ENCODE data around the gene GRIN2A. TPM values are rescaled to one million over a fixed set of nuclear protein-coding genes. Genes with fewer than 3 reads are reported as not detected.
"Not testable (repeated sequence)": the region's sequence is repeated elsewhere in the genome, so short reads cannot be mapped to it uniquely, and the experiment has no call there.

GRIN2A gene
- total RNA-seq, 2 experiments from 2014 or later: not detected

DNA sequence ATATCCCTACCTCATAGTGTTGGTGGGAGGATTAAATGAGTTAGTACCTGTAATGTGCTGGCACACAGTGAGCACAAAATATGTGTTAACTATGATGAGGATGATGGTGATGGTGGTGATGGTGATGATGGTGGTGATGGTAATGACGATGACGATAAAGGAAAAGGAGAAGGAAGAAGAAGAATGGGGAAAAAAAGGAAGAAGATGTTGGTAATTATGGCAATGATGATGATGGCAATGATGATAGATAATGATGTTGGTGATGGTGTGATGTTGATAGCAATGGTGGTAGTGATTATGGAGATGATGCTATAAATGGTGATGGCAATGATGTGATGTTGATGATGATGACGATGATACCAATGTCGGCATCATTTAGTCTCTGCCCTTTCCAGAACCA lies 270.2 kb downstream of the GRIN2A start:
- H3K27ac Mint-ChIP-seq: no peak overlapping the region
- POLR2A ChIA-PET: no interaction called here
- no peak overlapping the region for H3K4me3 Mint-ChIP-seq
- H3K4me1 Mint-ChIP-seq: no peaks in the 10 kb centered on the region
- CTCF ChIA-PET: no interaction called here
- H3K9me3 Mint-ChIP-seq: no peaks in the 10 kb centered on the region
- no peak for DNase-seq
- no peaks in the 10 kb centered on the region for H3K36me3 Mint-ChIP-seq (ENCODE audit: low read depth)
- no peaks in the 10 kb centered on the region for H3K27me3 Mint-ChIP-seq

DNA sequence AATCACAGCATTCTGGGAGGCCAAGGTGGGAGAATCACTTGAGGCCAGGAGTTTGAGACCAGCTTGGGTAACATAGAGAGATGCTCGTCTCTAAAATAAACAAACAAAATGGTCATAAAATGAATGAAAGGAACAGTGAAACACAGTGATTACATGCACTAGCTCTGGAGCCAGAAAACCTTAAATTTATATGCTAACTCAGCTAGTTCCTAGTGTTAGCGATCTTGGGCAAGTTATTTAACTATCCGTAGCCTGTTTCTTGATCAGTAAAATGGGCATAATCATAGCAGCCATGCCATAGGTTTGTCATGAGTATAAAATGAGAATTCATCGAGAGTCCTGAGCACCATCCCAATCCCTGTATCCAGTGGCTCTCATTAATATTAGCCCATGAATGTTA lies 271.0 kb downstream of the GRIN2A start:
- ChIA-PET CTCF (no interaction called here), POLR2A (no interaction called here)
- Mint-ChIP-seq H3K9me3 (no peaks in the 10 kb centered on the region), H3K36me3 (ENCODE audit: low read depth) (no peaks in the 10 kb centered on the region), H3K4me1 (no peaks in the 10 kb centered on the region), H3K27me3 (no peaks in the 10 kb centered on the region), H3K4me3 (no peak overlapping the region), H3K27ac (no peak overlapping the region)
- no peak for DNase-seq

DNA sequence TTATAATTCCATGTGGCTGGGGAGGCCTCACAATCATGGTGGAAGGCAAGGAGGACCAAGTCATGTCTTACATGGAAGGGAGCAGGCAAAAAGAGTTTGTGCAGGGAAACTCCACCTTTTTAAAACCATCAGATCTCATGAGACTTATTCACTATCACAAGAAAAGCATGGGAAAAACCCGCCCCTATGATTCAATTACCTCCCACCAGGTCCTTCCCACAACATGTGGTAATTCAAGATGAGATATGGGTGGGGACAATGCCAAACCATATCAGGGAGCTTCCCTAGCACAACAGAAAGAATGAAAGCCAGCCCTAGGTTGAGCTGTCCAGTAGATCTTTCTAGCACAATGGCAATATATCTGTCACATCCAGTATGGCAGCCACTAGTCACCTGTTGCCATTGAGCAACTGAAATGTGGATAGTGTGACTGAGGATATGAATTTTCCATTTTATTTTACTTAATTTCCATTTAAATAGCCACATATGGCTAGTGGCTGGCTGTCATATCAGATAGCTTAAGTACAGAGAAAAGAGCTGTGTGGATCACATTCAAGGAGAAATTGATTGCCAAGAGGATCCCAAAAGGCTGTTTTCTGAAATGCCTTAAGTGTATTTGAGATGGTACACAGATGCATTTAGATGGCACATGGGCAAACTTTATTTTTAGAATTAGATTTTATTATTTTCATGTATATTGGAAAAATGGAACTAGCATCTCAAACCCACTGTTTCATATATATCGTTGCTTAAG lies 273.0 kb downstream of the GRIN2A start:
- Mint-ChIP-seq H3K9me3 (no peaks in the 10 kb centered on the region), H3K4me1 (no peaks in the 10 kb centered on the region), H3K27ac (no peak overlapping the region), H3K4me3 (no peak overlapping the region), H3K27me3 (no peaks in the 10 kb centered on the region), H3K36me3 (ENCODE audit: low read depth) (no peaks in the 10 kb centered on the region)
- ChIA-PET CTCF (no interaction called here), POLR2A (no interaction called here)
- no peak for DNase-seq

DNA sequence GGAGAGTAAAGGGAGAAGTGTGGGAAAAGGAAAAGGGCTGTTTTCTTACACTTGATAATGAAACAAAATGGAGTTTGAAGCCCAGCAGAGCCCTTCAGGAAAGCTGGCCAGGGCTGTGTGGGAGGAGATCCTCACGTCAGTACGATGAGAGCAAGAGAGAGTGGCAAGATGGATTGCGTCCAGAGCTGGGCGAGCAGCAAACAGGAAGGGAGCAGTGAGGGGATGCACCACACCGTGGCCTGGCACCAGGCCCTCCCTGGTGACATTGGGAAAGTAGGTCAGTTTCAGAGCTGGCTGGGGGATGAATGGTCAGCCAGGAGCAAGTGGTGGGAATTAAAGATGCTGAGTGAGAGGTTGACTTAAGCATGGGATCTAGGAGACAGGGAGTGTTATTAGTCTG lies 273.6 kb downstream of the GRIN2A start:
- ChIA-PET CTCF (no interaction called here), POLR2A (no interaction called here)
- Mint-ChIP-seq H3K27ac (no peak overlapping the region), H3K27me3 (no peaks in the 10 kb centered on the region), H3K9me3 (no peaks in the 10 kb centered on the region), H3K4me3 (no peak overlapping the region), H3K36me3 (ENCODE audit: low read depth) (no peaks in the 10 kb centered on the region), H3K4me1 (no peaks in the 10 kb centered on the region)
- DNase-seq: no peak

DNA sequence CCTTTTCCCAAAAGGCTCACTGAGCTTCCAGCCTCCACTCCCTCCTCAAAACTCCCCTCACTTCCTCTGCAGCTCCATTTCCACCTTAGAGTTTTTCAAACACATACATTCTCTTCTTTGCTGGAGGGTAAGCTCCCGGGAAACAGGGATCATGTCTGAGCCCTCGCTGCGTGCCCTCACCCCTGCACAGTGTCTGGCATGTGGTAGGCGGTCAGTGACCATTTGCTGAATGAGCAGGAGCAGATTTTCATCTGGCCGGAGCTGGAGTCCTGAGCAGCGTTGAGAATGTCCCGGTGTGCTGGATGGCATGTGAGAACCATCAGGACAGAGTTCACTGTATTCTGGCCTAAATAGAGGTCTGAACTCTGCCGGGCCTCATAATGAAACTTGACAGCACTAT lies 274.5 kb downstream of the GRIN2A start:
- no peaks in the 10 kb centered on the region for H3K4me1 Mint-ChIP-seq
- H3K9me3 Mint-ChIP-seq: no peaks in the 10 kb centered on the region
- H3K4me3 Mint-ChIP-seq: no peak overlapping the region
- ChIA-PET CTCF (no interaction called here), POLR2A (no interaction called here)
- no peak for DNase-seq
- H3K27ac Mint-ChIP-seq: no peak overlapping the region
- no peaks in the 10 kb centered on the region for H3K27me3 Mint-ChIP-seq
- H3K36me3 Mint-ChIP-seq (ENCODE audit: low read depth): no peaks in the 10 kb centered on the region

- ChIA-PET CTCF (no interaction called here), POLR2A (no interaction called here)
- DNase-seq: no peak
- no peak overlapping the region for H3K4me3 Mint-ChIP-seq
- no peaks in the 10 kb centered on the region for H3K27me3 Mint-ChIP-seq
- no peaks in the 10 kb centered on the region for H3K36me3 Mint-ChIP-seq (ENCODE audit: low read depth)
- H3K9me3 Mint-ChIP-seq: no peaks in the 10 kb centered on the region
- no peak overlapping the region for H3K27ac Mint-ChIP-seq
- H3K4me1 Mint-ChIP-seq: no peaks in the 10 kb centered on the region
Measured at GRCh38 chr16:9906218-9906617, 276.0 kb downstream of the GRIN2A start.

DNA sequence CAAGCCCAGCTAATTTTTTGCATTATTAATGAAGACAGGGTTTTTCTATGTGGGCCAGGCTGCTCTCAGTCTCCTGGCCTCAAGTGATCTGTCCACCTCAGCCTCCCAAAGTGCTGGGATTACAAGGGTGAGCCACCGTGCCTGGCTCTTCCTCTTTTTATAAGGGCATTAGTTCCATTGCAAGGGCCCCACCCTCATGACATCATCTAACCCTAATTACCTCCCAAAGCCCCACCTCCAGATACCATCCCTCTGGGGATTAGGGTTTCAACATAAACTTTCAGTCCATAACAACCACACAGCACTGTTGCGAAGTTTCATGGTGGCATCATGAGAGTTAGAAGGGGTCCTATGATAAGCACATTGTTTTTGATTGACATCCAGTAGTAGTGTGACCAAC lies 277.7 kb downstream of the GRIN2A start:
- DNase-seq: no peak
- Mint-ChIP-seq H3K4me3 (no peak overlapping the region), H3K27ac (no peak overlapping the region), H3K4me1 (no peaks in the 10 kb centered on the region), H3K27me3 (no peaks in the 10 kb centered on the region), H3K9me3 (no peaks in the 10 kb centered on the region), H3K36me3 (ENCODE audit: low read depth) (no peaks in the 10 kb centered on the region)
- CTCF ChIA-PET: no interaction called here
- POLR2A ChIA-PET: no interaction called here

DNA sequence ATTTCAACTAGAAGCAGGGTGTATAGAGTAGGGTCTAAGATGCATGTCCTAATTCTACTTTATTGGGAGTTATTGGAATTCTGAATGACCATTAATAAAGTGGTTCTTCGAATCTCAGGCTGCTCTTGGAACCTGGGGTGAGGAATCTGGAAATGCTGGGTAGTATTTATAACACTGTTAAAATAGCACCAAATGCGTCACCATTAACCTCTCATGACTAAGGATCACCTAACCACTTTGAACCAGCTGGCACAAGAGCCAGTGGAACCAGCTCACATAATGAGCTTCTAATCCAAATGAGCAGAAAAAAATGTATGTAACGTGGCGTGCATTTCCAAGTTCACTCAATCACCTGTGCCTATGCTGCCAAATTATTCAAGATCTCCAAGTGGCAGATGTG lies 281.7 kb downstream of the GRIN2A start:
- Mint-ChIP-seq H3K27me3 (no peaks in the 10 kb centered on the region), H3K36me3 (ENCODE audit: low read depth) (no peaks in the 10 kb centered on the region), H3K4me3 (no peak overlapping the region), H3K9me3 (no peaks in the 10 kb centered on the region), H3K27ac (no peak overlapping the region), H3K4me1 (no peaks in the 10 kb centered on the region)
- DNase-seq: no peak
- CTCF ChIA-PET: no interaction called here
- POLR2A ChIA-PET: no interaction called here

DNA sequence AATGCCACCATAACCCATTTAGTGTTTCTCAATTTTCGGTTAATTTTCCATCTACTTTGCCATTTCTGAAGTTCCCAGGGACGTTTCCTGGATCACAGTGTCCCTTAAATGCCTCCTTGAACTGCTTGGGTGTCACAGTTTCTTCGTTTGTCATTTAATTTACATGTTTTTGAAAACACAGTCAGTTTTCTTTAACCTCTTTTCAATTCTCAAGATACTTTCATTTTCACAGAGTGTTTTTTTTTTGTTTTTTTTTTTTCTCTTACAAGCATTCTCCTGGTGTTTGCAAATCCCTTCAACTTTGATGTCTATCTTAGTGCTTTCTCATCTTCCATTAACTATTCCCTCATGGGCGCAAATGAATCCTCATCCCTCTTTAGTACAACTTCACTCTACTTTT lies 283.7 kb downstream of the GRIN2A start:
- H3K4me1 Mint-ChIP-seq: no peaks in the 10 kb centered on the region

GRCh38 chr16:9898124-9898523 lies 284.1 kb downstream of the GRIN2A start:
- DNase-seq: no peak
- Mint-ChIP-seq H3K27me3 (no peaks in the 10 kb centered on the region), H3K4me3 (no peak overlapping the region), H3K27ac (no peak overlapping the region), H3K4me1 (no peaks in the 10 kb centered on the region), H3K36me3 (ENCODE audit: low read depth) (no peaks in the 10 kb centered on the region), H3K9me3 (no peaks in the 10 kb centered on the region)
- POLR2A ChIA-PET: no interaction called here
- CTCF ChIA-PET: no interaction called here

More for the DNA sequence above, 283.7 kb downstream of the GRIN2A start:
- Mint-ChIP-seq H3K4me3 (no peak overlapping the region), H3K36me3 (ENCODE audit: low read depth) (no peaks in the 10 kb centered on the region), H3K27ac (no peak overlapping the region), H3K27me3 (no peaks in the 10 kb centered on the region), H3K9me3 (no peaks in the 10 kb centered on the region)
- ChIA-PET CTCF (no interaction called here), POLR2A (no interaction called here)
- no peak for DNase-seq

- Mint-ChIP-seq H3K9me3 (no peaks in the 10 kb centered on the region), H3K27ac (no peak overlapping the region), H3K36me3 (ENCODE audit: low read depth) (no peaks in the 10 kb centered on the region), H3K4me3 (no peak overlapping the region), H3K4me1 (no peaks in the 10 kb centered on the region), H3K27me3 (no peaks in the 10 kb centered on the region)
- POLR2A ChIA-PET: no interaction called here
- no peak for DNase-seq
- CTCF ChIA-PET: no interaction called here
Measured at GRCh38 chr16:9895817-9896216, 286.4 kb downstream of the GRIN2A start.

GRCh38 chr16:9885876-9886275 lies 296.4 kb downstream of the GRIN2A start:
- no peaks in the 10 kb centered on the region for H3K4me1 Mint-ChIP-seq
- peaks cover 2% of the 10 kb centered on the region for H3K27me3 Mint-ChIP-seq
- H3K4me3 Mint-ChIP-seq: no peak overlapping the region
- H3K27ac Mint-ChIP-seq: no peak overlapping the region
- H3K9me3 Mint-ChIP-seq: no peaks in the 10 kb centered on the region
- ChIA-PET CTCF (no interaction called here), POLR2A (no interaction called here)
- DNase-seq: no peak
- H3K36me3 Mint-ChIP-seq (ENCODE audit: low read depth): no peaks in the 10 kb centered on the region

GRCh38 chr16:9885467-9885866 lies 296.8 kb downstream of the GRIN2A start:
- Mint-ChIP-seq H3K9me3 (no peaks in the 10 kb centered on the region), H3K4me3 (no peak overlapping the region), H3K27ac (no peak overlapping the region), H3K4me1 (no peaks in the 10 kb centered on the region), H3K27me3 (peaks cover 2% of the 10 kb centered on the region), H3K36me3 (ENCODE audit: low read depth) (no peaks in the 10 kb centered on the region)
- DNase-seq: no peak
- ChIA-PET POLR2A (no interaction called here), CTCF (no interaction called here)

GRCh38 chr16:9875981-9876380 lies 306.2 kb downstream of the GRIN2A start:
- H3K27me3 Mint-ChIP-seq; H3K36me3 Mint-ChIP-seq (ENCODE audit: low read depth); H3K9me3 Mint-ChIP-seq; H3K27ac Mint-ChIP-seq; H3K4me1 Mint-ChIP-seq; H3K4me3 Mint-ChIP-seq; POLR2A ChIA-PET; CTCF ChIA-PET; DNase-seq: not testable (repeated sequence)

All from activated CD4-positive, alpha-beta T cell treated with anti-CD3 and anti-CD28 coated beads, Interleukin-2, amount 10 ng/mL, durations not matched to agents 7 days and 5 days (primary cell).